B cell (primary cell): ENCODE data around the gene TSPAN5. TPM values are rescaled to one million over a fixed set of nuclear protein-coding genes. Genes with fewer than 3 reads are reported as not detected.

Source experiments
- ATAC-seq: fragments of 200-7000 bp; cut with Tn5 transposase; one replicate; pipeline ENCODE4 v1.10.0; 2021; ENCODE audit warnings: low read depth, mild to moderate bottlenecking, moderate number of reproducible peaks, moderate library complexity
- CTCF ChIA-PET: fragments of 350-600 bp; sonication (Branson Sonifier 250); formaldehyde crosslinking; loops from one replicate; lab custom pipeline; 2021; ENCODE audit warnings: antibody characterized with exemption, inconsistent platforms; lab: Charles Lee
- POLR2A ChIA-PET: fragments of 350-600 bp; sonication (Branson Sonifier 250); formaldehyde crosslinking; loops from one replicate; lab custom pipeline; 2021; ENCODE audit warnings: antibody characterized with exemption; lab: Charles Lee
- DNase-seq: peaks from one replicate; pipeline ENCODE4 v3.0.0; 2013
- H2AFZ ChIP-seq: 2 replicates; pipeline ENCODE4 v1.6.1; 2012; ENCODE audit warnings: mild to moderate bottlenecking, low read depth, low read length; ENCODE audit not compliant: insufficient read depth, poor library complexity, severe bottlenecking
- H3K27ac ChIP-seq, 2 donors: 1 replicate in 1 of 2; 2 replicates in 1 of 2; pipeline ENCODE4 v1.5.1; 2012 to 2013; ENCODE audit warnings: low read length in 2 of 2, mild to moderate bottlenecking in 2 of 2, moderate library complexity in 1 of 2
- H3K27me3 ChIP-seq, 4 experiments: fragments of 200-600 bp in 1 of 4; sonication (generic) in 1 of 4; replicated peaks in 1 of 4; 1 replicate in 2 of 4; 2 replicates in 2 of 4; pipeline versions ENCODE4 v1.6.1 to v1.7.0; 2013 to 2016; ENCODE audit warnings: low read length in 3 of 4, mild to moderate bottlenecking in 2 of 4, mixed read lengths in 1 of 4, moderate library complexity in 1 of 4; ENCODE audit not compliant: insufficient read depth in 4 of 4, control insufficient read depth in 3 of 4; ENCODE audit errors: control extremely low read depth in 1 of 4
- H3K36me3 ChIP-seq, 2 experiments: replicated peaks in 1 of 2; 1 replicate in 1 of 2; 2 replicates in 1 of 2; pipeline versions ENCODE4 v1.6.1 to v1.7.1; 2013; ENCODE audit warnings: low read length in 1 of 2; ENCODE audit not compliant: insufficient read depth in 2 of 2, control insufficient read depth in 1 of 2; ENCODE audit errors: control extremely low read depth in 1 of 2, extremely low read depth in 1 of 2
- H3K4me1 ChIP-seq, 2 donors: fragments of 200-600 bp in 1 of 2; sonication (generic) in 1 of 2; 1 replicate in 1 of 2; 2 replicates in 1 of 2; pipeline versions ENCODE4 v1.5.1 to v1.6.1; 2013 to 2017; ENCODE audit warnings: low read length in 2 of 2; ENCODE audit not compliant: control insufficient read depth in 2 of 2, insufficient read depth in 2 of 2
- H3K4me2 ChIP-seq: replicated peaks from 2 replicates; pipeline ENCODE3; 2012; ENCODE audit warnings: mild to moderate bottlenecking, low read depth, low read length; ENCODE audit not compliant: poor library complexity, severe bottlenecking
- H3K4me3 ChIP-seq, 5 experiments: fragments of 200-600 bp in 1 of 5; sonication (generic) in 1 of 5; 1 replicate in 3 of 5; 2 replicates in 2 of 5; pipeline versions ENCODE4 v1.5.1 to v1.7.0; 2011 to 2016; ENCODE audit warnings: low read length in 4 of 5, mild to moderate bottlenecking in 4 of 5, low read depth in 2 of 5, control low read depth in 1 of 5, moderate library complexity in 1 of 5; ENCODE audit not compliant: insufficient read depth in 1 of 5; ENCODE audit errors: control extremely low read depth in 1 of 5, extremely low read depth in 1 of 5
- H3K79me2 ChIP-seq: fragments of 200-600 bp; sonication (generic); one replicate; pipeline ENCODE4 v1.6.0; 2016; ENCODE audit warnings: low read length; ENCODE audit not compliant: control insufficient read depth, insufficient read depth
- H3K9ac ChIP-seq: fragments of 200-600 bp; sonication (generic); 2 replicates; pipeline ENCODE4 v1.6.1; 2017; ENCODE audit warnings: mild to moderate bottlenecking, low read length, moderate library complexity
- H3K9me3 ChIP-seq, 3 donors: one replicate each; pipeline versions ENCODE4 v1.6.1 to v1.7.1; 2013; ENCODE audit warnings: low read length in 2 of 3; ENCODE audit not compliant: control insufficient read depth in 2 of 3, insufficient read depth in 1 of 3; ENCODE audit errors: control extremely low read depth in 1 of 3
- H4K20me1 ChIP-seq: 2 replicates; pipeline ENCODE4 v1.6.0; 2012; ENCODE audit warnings: mild to moderate bottlenecking, low read length; ENCODE audit not compliant: insufficient read depth, control insufficient read depth, poor library complexity, severe bottlenecking
- H3K27ac Mint-ChIP-seq: one replicate; pipeline ENCODE4 v1.8.0; 2021; ENCODE audit warnings: mixed read lengths
- H3K27me3 Mint-ChIP-seq: one replicate; pipeline ENCODE4 v1.8.0; 2021; ENCODE audit warnings: mixed read lengths
- H3K4me1 Mint-ChIP-seq: one replicate; pipeline ENCODE4 v1.8.0; 2021; ENCODE audit warnings: mixed read lengths
- H3K4me3 Mint-ChIP-seq: one replicate; pipeline ENCODE4 v1.8.0; 2021; ENCODE audit warnings: mixed read lengths
- H3K9me3 Mint-ChIP-seq: one replicate; pipeline ENCODE4 v1.8.0; 2022; ENCODE audit warnings: mixed read lengths; ENCODE audit not compliant: insufficient read depth
- CTCF ChIP-seq: fragments of 200-600 bp; IDR thresholded peaks from one replicate; pipeline ENCODE4 v1.8.0; 2022; ENCODE audit warnings: antibody characterized with exemption, mild to moderate bottlenecking
- EZH2 ChIP-seq: IDR thresholded peaks from 2 replicates; pipeline ENCODE4 v1.6.1; 2012; ENCODE audit warnings: borderline replicate concordance, low read depth, mild to moderate bottlenecking, moderate library complexity, low read length; ENCODE audit not compliant: insufficient read depth, poor library complexity, severe bottlenecking
- WGBS: methylation state at CpG from one replicate; pipeline ENCODE4 v1.1.5; 2013; ENCODE audit warnings: missing lambda C conversion rate; ENCODE audit not compliant: insufficient coverage; 5-methylcytosine and 5-hydroxymethylcytosine counted together
- intact Hi-C: fragments of 100-400 bp; cut with micrococcal nuclease; formaldehyde crosslinking; loops from one replicate; pipeline ENCODE4 v1.10.0; 2022
- polyA plus RNA-seq: library from polyadenylated mRNA; depleted of rRNA; stranded (reverse); fragments of >200 nt; gene quantifications from 2 replicates; pipeline ENCODE4 v1.2.3, GENCODE V29; 2012
- total RNA-seq, 2 donors: library from RNA; stranded (reverse); fragments of 120-200 nt in 1 of 2; gene quantifications; 1 replicate in 1 of 2; 2 replicates in 1 of 2; pipeline versions ENCODE4 v1.2.3 to v1.2.4, GENCODE V29; 2013 to 2022

TSPAN5 gene
- total and polyA plus RNA-seq, 2 donors (not counting 1 experiment from before 2014, with no cell fraction given) = 2.6 to 5.3 TPM

GRCh38 chr4:98528882-98529281 lies 129.5 kb downstream of the TSPAN5 start:
- no peak overlapping the region for H3K4me3 Mint-ChIP-seq
- POLR2A ChIA-PET = no interaction called here
- peaks cover 2% of the 10 kb centered on the region for H3K9me3 Mint-ChIP-seq
- H3K4me1 Mint-ChIP-seq = no peaks in the 10 kb centered on the region
- Histone ChIP-seq H3K79me2 (no peaks in the 10 kb centered on the region), H3K36me3 (no peaks in the 10 kb centered on the region), H4K20me1 (no peaks in the 10 kb centered on the region), H3K9me3 (no peaks in the 10 kb centered on the region), H2AFZ (no peak overlapping the region), H3K4me2 (no peak overlapping the region), H3K27me3 (no peaks in the 10 kb centered on the region), H3K4me3 (no peak overlapping the region), H3K27ac (no peak overlapping the region), H3K4me1 (no peaks in the 10 kb centered on the region), H3K9ac (no peak overlapping the region)
- DNase-seq (no peak), ATAC-seq (no peak)
- H3K27me3 Mint-ChIP-seq = no peaks in the 10 kb centered on the region
- 89% methylated on average over 2 of the region's 3 CpGs for WGBS
- TF ChIP-seq CTCF (no peak), EZH2 (no peak)
- H3K27ac Mint-ChIP-seq = no peak overlapping the region
- intact Hi-C loops = no loop called here
- CTCF ChIA-PET = no interaction called here

- H3K4me1 Mint-ChIP-seq = no peaks in the 10 kb centered on the region
- H3K27ac ChIP-seq = no peak overlapping the region
- H3K27me3 Mint-ChIP-seq = no peaks in the 10 kb centered on the region
- CTCF ChIA-PET = no interaction called here
- no peaks in the 10 kb centered on the region for H3K79me2 ChIP-seq
- H3K4me1 ChIP-seq = no peaks in the 10 kb centered on the region
- DNase-seq (no peak), ATAC-seq (no peak)
- no peak overlapping the region for H3K9ac ChIP-seq
- TF ChIP-seq EZH2 (no peak), CTCF (no peak)
- POLR2A ChIA-PET = no interaction called here
- H3K36me3 ChIP-seq = no peaks in the 10 kb centered on the region
- no peak overlapping the region for H3K4me3 Mint-ChIP-seq
- H3K27me3 ChIP-seq = no peaks in the 10 kb centered on the region
- no peak overlapping the region for H3K27ac Mint-ChIP-seq
- intact Hi-C loops = no loop called here
- H3K4me3 ChIP-seq = no peak overlapping the region
- 90% methylated on average over 7 of the region's 9 CpGs for WGBS
- H3K9me3 ChIP-seq = no peaks in the 10 kb centered on the region
- H3K9me3 Mint-ChIP-seq = peaks cover 2% of the 10 kb centered on the region
- no peak overlapping the region for H3K4me2 ChIP-seq
- no peak overlapping the region for H2AFZ ChIP-seq
- no peaks in the 10 kb centered on the region for H4K20me1 ChIP-seq
Measured at GRCh38 chr4:98527534-98528269, 130.7 kb downstream of the TSPAN5 start.
